Chondrocyte (in vitro differentiated cells): ENCODE results near the gene ALDH18A1. TPM values are rescaled to one million over a fixed set of nuclear protein-coding genes. Genes with fewer than 3 reads are reported as not detected.
A peak's percentile ranks its signal among the peaks of the same experiment; 100 is the strongest.

ENCODE experiments used
- DNase-seq: peaks from one replicate; pipeline ENCODE4 v3.0.0; 2021; ENCODE audit warnings: mixed read lengths, low spot score
- H3K27ac Mint-ChIP-seq: one replicate; pipeline ENCODE4 v1.8.0; 2021; ENCODE audit warnings: mild to moderate bottlenecking, moderate library complexity, mixed read lengths; ENCODE audit not compliant: unreplicated experiment
- H3K27me3 Mint-ChIP-seq: 2 replicates; pipeline ENCODE4 v1.8.0; 2021; ENCODE audit warnings: low read depth, mixed read lengths
- H3K36me3 Mint-ChIP-seq: 2 replicates; pipeline ENCODE4 v1.8.0; 2021; ENCODE audit warnings: low read depth, mixed read lengths
- H3K4me1 Mint-ChIP-seq: 2 replicates; pipeline ENCODE4 v1.8.0; 2021; ENCODE audit warnings: low read depth, mild to moderate bottlenecking, mixed read lengths
- H3K4me3 Mint-ChIP-seq: one replicate; pipeline ENCODE4 v1.8.0; 2021; ENCODE audit warnings: mild to moderate bottlenecking, moderate library complexity, mixed read lengths; ENCODE audit not compliant: unreplicated experiment
- H3K9me3 Mint-ChIP-seq: 2 replicates; pipeline ENCODE4 v1.8.0; 2021; ENCODE audit warnings: low read depth, mixed read lengths
- long read RNA-seq: library from polyadenylated mRNA; stranded (forward); transcript quantifications from one replicate; pipeline ENCODE4 v2.0.0, GENCODE V29; 2021
- total RNA-seq: library from RNA; stranded (reverse); gene quantifications from 3 replicates; pipeline ENCODE4 v1.2.1, GENCODE V29; 2021
- TF ChIP-seq, protein P1 (sequence below): fragments of 200-600 bp; sonication (generic); IDR thresholded peaks from 2 replicates; pipeline ENCODE4 v1.5.0; 2021; ENCODE audit warnings: antibody characterized with exemption, mild to moderate bottlenecking, moderate library complexity

The ALDH18A1 gene
- total RNA-seq = 132 to 200 TPM (median 134 TPM) in 3 replicates
- long read RNA-seq, transcript ALDH18A1-202 (18 exons, 3,359 nt) = major isoform, 248 of 350 reads
- long read RNA-seq, transcript ALDH18A1-201 (18 exons, 3,337 nt) = minor isoform, 23 of 350 reads
- long read RNA-seq, partial matches to known transcripts = 19 of 350 reads
- long read RNA-seq, other reads (novel, unspliced or antisense) = 60 of 350 reads

DNA sequence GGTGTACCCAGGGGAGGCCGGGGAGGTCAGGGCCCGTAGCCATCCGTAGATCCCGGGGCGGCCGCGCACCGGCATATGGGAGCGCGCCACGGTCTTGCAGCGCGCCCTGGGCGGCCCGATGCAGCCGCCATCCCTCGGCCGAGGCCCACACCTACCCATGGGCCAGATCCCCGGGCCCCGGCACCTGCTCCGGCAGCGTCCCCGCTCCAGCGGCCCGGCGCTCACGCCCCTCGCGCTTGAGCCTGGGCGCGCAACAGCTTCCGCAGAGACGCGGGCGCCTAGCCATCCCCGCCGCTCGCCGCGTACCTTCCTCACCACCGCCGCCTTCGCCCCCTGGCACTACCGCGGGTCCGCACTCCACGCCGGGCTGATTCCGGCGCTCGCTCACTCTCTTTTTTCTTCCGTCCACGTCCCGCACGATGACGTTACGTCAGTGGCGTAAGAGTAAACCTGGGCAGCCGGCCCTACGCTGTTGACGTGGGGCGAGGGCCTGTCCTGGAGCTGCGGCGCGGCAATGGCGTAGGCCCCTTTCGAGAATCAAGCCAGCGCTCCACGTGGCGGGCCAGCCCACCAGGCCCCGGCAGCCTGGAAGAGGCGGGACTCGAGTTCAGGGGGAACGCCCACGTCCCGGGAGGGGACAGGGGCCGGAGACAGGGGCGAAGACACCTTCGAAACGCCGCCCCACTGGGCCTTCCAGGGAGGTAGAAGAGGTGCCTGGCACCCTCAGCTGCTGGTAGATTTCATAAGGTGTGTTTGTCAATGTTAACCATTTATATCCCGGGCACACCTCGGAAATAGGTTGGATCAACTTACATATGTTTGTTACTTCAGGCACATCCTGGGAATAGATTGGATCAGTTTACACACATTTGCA, at the start of gene ALDH18A1:
ALDH18A1 (minus strand) TSS at position 421 of the 874 bp plus-strand sequence. CDS start 3,334 bp downstream, outside the sequence.
- H3K27me3 Mint-ChIP-seq = no peaks in the 10 kb centered on the region
- H3K4me1 Mint-ChIP-seq = peaks cover 27% of the 10 kb centered on the region
- TF ChIP-seq, protein P1, sequence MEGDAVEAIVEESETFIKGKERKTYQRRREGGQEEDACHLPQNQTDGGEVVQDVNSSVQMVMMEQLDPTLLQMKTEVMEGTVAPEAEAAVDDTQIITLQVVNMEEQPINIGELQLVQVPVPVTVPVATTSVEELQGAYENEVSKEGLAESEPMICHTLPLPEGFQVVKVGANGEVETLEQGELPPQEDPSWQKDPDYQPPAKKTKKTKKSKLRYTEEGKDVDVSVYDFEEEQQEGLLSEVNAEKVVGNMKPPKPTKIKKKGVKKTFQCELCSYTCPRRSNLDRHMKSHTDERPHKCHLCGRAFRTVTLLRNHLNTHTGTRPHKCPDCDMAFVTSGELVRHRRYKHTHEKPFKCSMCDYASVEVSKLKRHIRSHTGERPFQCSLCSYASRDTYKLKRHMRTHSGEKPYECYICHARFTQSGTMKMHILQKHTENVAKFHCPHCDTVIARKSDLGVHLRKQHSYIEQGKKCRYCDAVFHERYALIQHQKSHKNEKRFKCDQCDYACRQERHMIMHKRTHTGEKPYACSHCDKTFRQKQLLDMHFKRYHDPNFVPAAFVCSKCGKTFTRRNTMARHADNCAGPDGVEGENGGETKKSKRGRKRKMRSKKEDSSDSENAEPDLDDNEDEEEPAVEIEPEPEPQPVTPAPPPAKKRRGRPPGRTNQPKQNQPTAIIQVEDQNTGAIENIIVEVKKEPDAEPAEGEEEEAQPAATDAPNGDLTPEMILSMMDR = no peak
- H3K27ac Mint-ChIP-seq = peak within 1 kb of the TSS; percentile 97
- peak within 1 kb of the TSS; percentile 99 for H3K4me3 Mint-ChIP-seq
- H3K9me3 Mint-ChIP-seq = peaks cover 2% of the 10 kb centered on the region
- peak; percentile 97 for DNase-seq
- H3K36me3 Mint-ChIP-seq = peaks cover 17% of the 10 kb centered on the region

DNA sequence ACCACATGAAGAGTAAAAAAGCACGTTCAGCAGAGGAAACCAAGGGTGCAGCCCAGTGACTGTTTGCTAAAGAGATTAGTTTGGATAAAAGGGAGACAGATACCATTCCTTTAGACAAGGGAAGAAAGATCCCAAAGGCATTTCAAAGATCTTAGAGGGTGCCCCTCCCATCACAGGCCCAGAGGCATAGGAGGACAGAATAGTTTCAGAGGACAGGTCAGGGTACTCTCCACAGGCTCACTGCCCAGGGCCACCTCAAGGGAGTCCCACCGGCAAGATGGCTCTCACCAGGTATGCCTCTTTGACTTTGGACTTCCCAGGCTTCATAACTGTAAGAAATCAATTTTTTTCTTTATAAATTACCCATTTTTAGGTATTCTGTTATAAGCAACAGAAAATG, 41.9 kb upstream of the ALDH18A1 start:
- Mint-ChIP-seq H3K27ac (no peak overlapping the region), H3K9me3 (no peaks in the 10 kb centered on the region), H3K27me3 (peaks cover 3% of the 10 kb centered on the region), H3K36me3 (no peaks in the 10 kb centered on the region), H3K4me3 (no peak overlapping the region), H3K4me1 (peaks cover 8% of the 10 kb centered on the region)
- no peak for DNase-seq
- TF ChIP-seq, protein P1 = no peak

DNA sequence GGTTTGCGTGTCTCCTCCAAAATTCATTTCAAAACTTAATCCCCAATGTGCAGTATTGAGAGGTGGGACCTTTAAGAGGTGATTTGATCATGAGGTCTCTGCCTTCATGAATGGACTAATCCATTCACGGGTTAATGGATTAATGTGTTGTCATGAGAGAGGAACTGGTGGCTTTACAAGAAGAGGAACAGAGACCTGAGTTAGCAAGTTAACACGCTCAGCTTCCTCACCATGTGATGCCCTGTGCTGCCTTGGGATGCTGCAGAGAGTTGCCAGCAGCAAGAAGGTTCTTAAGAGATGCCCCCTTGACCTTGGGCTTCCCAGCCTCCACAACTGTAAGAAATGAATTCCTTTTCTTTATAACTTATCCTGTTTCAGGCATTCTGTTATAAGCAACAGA, 40.9 kb upstream of the ALDH18A1 start:
- Mint-ChIP-seq H3K27me3 (peaks cover 3% of the 10 kb centered on the region), H3K36me3 (no peaks in the 10 kb centered on the region), H3K27ac (no peak overlapping the region), H3K4me1 (peaks cover 18% of the 10 kb centered on the region), H3K4me3 (no peak overlapping the region), H3K9me3 (no peaks in the 10 kb centered on the region)
- TF ChIP-seq, protein P1 = no peak
- DNase-seq = no peak

DNA sequence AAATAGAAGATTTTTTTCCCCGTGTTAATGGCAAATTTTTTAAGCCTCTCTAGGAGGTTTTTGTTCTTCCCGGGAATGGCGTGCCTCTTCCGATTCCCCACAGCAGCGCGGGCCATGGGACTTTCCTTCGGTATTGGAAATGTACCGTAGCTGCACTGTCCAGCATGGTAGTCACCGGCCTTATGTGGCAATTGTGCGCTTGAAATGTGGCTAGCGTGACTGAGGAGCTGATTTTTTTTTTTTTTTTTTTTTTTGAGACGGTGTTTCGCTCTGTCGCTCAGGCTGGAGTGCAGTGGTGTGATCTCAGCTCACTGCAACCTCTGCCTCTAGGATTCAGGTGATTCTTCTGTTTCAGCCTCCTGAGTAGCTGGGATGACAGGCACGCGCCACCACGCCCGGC, 38.2 kb upstream of the ALDH18A1 start:
- H3K27me3 Mint-ChIP-seq = peaks cover 3% of the 10 kb centered on the region
- TF ChIP-seq, protein P1 = no peak
- peak overlapping the region; percentile 17 for H3K27ac Mint-ChIP-seq
- DNase-seq = no peak
- H3K4me1 Mint-ChIP-seq = peaks cover 29% of the 10 kb centered on the region
- peaks cover 2% of the 10 kb centered on the region for H3K36me3 Mint-ChIP-seq
- H3K4me3 Mint-ChIP-seq = no peak overlapping the region
- no peaks in the 10 kb centered on the region for H3K9me3 Mint-ChIP-seq

DNA sequence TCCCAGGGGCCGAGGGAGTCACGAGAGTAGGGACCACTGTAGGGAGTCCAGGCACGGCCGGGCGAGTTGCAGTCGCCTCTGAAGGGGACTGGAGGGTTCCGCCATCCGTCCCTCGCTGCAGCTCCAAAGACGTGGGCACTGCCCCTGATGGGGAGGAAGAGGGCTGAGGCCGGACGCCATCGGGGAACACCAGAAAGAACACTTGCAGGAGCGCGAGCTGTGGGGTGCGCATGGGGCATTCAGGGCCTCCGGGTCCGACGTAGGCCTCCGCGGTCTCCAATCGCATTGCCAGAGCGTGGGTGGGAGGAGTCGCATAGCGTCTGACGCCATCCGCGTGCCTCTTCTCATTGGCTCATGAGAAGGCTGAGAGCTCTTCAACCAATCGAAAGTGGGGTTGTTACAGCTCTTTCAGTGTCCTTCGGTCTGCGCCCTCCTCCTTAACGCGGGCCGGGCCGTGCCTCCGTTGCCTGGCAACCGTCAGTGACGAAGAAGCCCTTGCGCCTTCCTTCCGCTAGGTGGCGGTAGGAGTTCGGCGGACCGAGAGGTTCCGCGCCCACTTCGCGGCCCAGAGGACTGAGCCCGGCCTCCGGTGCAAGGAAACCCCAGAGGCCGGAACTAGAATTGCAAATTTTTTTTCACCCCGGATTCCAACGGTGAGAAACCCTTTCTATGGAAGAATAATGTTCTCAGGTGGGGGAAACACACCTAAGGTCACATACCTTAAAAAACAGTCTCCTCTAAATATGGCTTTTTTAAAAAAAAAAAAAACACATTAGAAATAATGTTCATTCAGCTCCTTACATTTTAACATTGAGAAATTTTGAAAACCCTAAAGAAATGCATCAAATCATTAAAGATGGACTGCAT, 37.4 kb upstream of the ALDH18A1 start, which contains the start of gene TCTN3:
TCTN3 (minus strand) TSS at position 260 of the 867 bp plus-strand sequence; CDS start at position 232, 28 bp downstream.
- peak; percentile 97 for DNase-seq
- Mint-ChIP-seq H3K4me1 (peaks cover 29% of the 10 kb centered on the region), H3K9me3 (no peaks in the 10 kb centered on the region), H3K36me3 (peaks cover 4% of the 10 kb centered on the region), H3K27me3 (peaks cover 2% of the 10 kb centered on the region), H3K4me3 (peak within 1 kb of the TSS; percentile 98), H3K27ac (peak within 1 kb of the TSS; percentile 95)
- TF ChIP-seq, protein P1 = peak; percentile 99
